ENCODE data around the gene DNAJB2.

DNA sequence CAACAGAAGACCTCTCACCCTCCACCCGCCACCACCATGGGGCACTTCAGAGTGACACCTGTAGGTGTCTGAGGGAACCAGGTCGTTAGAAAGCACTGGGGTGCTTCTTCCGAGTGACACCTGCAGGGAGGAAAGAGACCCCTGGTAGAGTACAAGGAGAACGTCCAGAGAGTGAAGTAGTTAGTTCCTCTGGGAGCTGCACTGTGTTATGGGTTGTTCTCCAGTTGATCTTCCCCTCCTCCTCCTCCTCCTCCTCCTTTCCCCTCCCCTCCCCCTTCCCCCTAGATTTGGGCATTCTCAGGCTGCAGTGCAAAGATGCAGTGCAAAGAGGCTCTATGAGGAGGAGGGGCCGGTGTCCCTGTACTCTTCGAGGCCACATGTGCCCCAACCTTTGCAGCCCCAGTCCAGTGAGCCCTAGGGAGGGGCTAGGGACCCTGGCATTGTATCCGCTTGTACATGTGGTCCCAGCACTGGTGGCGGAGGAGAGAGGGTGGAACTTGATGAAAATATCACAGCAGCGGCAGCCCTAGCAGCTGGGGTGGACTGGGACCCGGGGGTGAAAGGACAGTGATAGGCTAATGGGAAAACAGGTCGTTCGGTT lies 850 bp downstream of the DNAJB2 start:
- TF ChIP-seq, protein P1, sequence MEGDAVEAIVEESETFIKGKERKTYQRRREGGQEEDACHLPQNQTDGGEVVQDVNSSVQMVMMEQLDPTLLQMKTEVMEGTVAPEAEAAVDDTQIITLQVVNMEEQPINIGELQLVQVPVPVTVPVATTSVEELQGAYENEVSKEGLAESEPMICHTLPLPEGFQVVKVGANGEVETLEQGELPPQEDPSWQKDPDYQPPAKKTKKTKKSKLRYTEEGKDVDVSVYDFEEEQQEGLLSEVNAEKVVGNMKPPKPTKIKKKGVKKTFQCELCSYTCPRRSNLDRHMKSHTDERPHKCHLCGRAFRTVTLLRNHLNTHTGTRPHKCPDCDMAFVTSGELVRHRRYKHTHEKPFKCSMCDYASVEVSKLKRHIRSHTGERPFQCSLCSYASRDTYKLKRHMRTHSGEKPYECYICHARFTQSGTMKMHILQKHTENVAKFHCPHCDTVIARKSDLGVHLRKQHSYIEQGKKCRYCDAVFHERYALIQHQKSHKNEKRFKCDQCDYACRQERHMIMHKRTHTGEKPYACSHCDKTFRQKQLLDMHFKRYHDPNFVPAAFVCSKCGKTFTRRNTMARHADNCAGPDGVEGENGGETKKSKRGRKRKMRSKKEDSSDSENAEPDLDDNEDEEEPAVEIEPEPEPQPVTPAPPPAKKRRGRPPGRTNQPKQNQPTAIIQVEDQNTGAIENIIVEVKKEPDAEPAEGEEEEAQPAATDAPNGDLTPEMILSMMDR (IDR thresholded peaks at IDR 0.05), result no peak
- TF ChIP-seq ZFX (IDR thresholded peaks at IDR 0.05; ENCODE audit: borderline replicate concordance), result no peak
